ENCODE data around the gene DPY19L2.
"Not testable (repeated sequence)": the region's sequence is repeated elsewhere in the genome, so short reads cannot be mapped to it uniquely, and the experiment has no call there.

The DPY19L2 gene

DNA sequence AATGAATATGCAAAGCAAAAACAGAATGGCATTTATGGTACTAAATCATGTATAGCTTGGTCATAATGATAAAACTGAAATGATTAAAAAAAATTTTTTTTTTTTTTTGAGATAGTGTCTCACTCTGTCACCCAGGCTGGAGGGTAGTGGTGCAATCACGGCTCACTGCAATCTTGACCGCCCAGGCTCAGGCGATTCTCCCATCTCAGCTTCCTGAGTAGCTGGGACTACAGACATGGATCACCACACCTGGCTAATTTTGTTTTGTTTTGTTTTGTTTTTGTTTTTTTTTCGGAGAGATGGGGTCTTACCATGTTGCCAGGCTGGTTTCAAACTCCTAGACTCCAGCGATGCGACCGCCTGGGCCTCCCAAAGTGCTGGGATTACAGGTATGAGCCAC, 138.7 kb downstream of the DPY19L2 start:
- H3K27me3 ChIP-seq, H3K4me3 ChIP-seq: not testable (repeated sequence)

DNA sequence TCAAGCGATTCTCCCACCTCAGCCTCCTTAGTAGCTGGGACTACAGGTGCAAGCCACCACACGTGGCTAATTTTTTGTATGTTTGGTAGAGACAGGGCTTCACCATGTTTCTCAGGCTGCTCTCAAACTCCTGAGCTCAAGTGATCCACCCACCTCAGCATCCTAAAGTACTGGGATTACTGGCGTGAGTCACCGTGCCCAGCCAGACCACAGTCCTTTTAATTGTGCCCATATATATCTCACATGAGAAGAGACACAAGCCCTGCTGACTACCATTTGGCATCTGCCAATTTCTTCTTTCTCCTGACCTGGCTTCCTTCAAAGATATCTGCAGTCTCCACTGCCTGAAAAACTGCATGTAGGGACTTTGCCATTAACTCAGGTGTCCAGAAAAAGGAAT, 142.5 kb downstream of the DPY19L2 start:
- H3K9ac ChIP-seq = no peak overlapping the region
- H3K4me1 ChIP-seq = no peaks in the 10 kb centered on the region
- no peaks in the 10 kb centered on the region for H4K20me1 ChIP-seq
- H3K36me3 ChIP-seq = no peaks in the 10 kb centered on the region
- no peak overlapping the region for H3K27ac ChIP-seq
- H3K4me2 ChIP-seq = no peak overlapping the region
- 0 out of 2 replicates have a peak, but pooled peaks cover 3% of the 10 kb centered on the region for H3K9me3 ChIP-seq
- H3K27me3 ChIP-seq = no peaks in the 10 kb centered on the region
- TF ChIP-seq Cebpa-rat (IDR thresholded peaks at IDR 0.05) = no peak
- no peak overlapping the region for H3K4me3 ChIP-seq

More for the DNA sequence above, 138.7 kb downstream of the DPY19L2 start:
- H3K4me2 ChIP-seq, H4K20me1 ChIP-seq, H3K36me3 ChIP-seq, H3K27ac ChIP-seq, H3K4me1 ChIP-seq, H3K9ac ChIP-seq, H3K9me3 ChIP-seq: not testable (repeated sequence)

DNA sequence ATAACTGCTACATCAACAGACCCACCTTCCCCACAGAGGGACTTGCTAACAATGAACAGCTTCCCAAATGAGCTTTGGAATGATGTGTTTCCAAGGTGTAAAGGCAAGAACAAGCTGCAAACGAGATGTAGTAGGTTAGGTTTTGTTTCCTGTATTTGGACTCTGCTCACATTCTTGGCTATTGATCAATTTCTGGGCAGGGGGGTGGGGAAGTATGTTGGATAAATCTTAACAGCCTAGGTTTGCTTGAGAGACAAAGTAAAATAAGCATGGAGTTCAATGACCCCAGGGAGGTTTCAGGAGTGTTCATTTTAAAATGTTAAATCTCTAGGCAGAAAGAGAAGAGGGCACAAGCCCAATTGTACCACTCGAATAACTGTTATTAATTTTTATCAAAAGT, 146.6 kb downstream of the DPY19L2 start:
- H3K4me2 ChIP-seq = no peak overlapping the region
- no peaks in the 10 kb centered on the region for H3K36me3 ChIP-seq
- H3K27ac ChIP-seq = no peak overlapping the region
- no peaks in the 10 kb centered on the region for H3K9me3 ChIP-seq
- H4K20me1 ChIP-seq = no peaks in the 10 kb centered on the region
- H3K27me3 ChIP-seq = no peaks in the 10 kb centered on the region
- H3K4me3 ChIP-seq = no peak overlapping the region
- H3K4me1 ChIP-seq = no peaks in the 10 kb centered on the region
- no peak overlapping the region for H3K9ac ChIP-seq
- no peak for TF ChIP-seq Cebpa-rat (IDR thresholded peaks at IDR 0.05)
